Bronchial epithelial cell (primary cell): ENCODE measurements around the gene SLC4A5. TPM values are rescaled to one million over a fixed set of nuclear protein-coding genes. Genes with fewer than 3 reads are reported as not detected.

Experiments
- DNase-seq: peaks from one replicate; pipeline ENCODE4 v3.0.0-alpha.2; 2010; ENCODE audit warnings: low read depth
- FAIRE-seq: peaks from 2 replicates; lab custom pipeline; 2011; peaks lifted over from hg19 to GRCh38; lab: Jason Lieb, UNC
- H3K27me3 ChIP-seq: 2 replicates; pipeline ENCODE4 v1.5.1; 2011; ENCODE audit warnings: low read length; ENCODE audit not compliant: control insufficient read depth, insufficient read depth
- H3K36me3 ChIP-seq: 2 replicates; pipeline ENCODE4 v1.5.1; 2011; ENCODE audit warnings: low read length; ENCODE audit not compliant: control insufficient read depth, insufficient read depth
- H3K4me3 ChIP-seq: 2 replicates; pipeline ENCODE4 v1.5.1; 2011; ENCODE audit warnings: mild to moderate bottlenecking, low read depth, low read length, control low read depth
- total RNA-seq: library from RNA; depleted of rRNA; stranded (reverse); fragments of >200 nt; gene quantifications from 2 replicates; pipeline ENCODE4 v1.2.1, GENCODE V29; 2014
- TF ChIP-seq, protein P1 (sequence below): IDR thresholded peaks from 2 replicates; pipeline ENCODE4 v1.5.1; 2011; ENCODE audit warnings: mild to moderate bottlenecking, moderate library complexity, low read length, control low read depth, inconsistent platforms; ENCODE audit not compliant: insufficient read depth, severe bottlenecking

SLC4A5 gene
- total RNA-seq, 1 donor from 2014 or later: under 0.01 TPM

DNA sequence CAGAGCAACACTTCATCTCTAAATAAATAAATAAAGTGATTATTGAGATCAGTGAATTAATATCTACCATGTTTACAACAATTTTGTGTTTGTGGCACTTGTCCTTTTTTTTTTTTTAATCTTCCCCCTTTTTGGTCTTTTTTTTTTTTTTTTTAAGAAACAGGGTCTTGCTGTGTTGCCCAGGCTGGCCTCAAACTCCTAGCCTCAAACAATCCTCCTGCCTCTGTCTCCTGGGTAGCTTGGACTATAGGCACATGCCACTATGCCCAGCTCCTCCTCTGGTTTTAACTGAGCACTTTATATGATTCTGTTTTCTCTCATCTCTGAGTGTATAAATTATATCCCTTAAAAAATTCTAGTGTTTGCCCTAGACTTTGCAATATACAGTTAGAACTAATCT, 30.3 kb downstream of the SLC4A5 start:
- H3K36me3 ChIP-seq: no peaks in the 10 kb centered on the region
- H3K4me3 ChIP-seq: no peak overlapping the region
- H3K27me3 ChIP-seq: peaks cover 2% of the 10 kb centered on the region
- DNase-seq (no peak), FAIRE-seq (no peak)
- TF ChIP-seq, protein P1, sequence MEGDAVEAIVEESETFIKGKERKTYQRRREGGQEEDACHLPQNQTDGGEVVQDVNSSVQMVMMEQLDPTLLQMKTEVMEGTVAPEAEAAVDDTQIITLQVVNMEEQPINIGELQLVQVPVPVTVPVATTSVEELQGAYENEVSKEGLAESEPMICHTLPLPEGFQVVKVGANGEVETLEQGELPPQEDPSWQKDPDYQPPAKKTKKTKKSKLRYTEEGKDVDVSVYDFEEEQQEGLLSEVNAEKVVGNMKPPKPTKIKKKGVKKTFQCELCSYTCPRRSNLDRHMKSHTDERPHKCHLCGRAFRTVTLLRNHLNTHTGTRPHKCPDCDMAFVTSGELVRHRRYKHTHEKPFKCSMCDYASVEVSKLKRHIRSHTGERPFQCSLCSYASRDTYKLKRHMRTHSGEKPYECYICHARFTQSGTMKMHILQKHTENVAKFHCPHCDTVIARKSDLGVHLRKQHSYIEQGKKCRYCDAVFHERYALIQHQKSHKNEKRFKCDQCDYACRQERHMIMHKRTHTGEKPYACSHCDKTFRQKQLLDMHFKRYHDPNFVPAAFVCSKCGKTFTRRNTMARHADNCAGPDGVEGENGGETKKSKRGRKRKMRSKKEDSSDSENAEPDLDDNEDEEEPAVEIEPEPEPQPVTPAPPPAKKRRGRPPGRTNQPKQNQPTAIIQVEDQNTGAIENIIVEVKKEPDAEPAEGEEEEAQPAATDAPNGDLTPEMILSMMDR: no peak

DNA sequence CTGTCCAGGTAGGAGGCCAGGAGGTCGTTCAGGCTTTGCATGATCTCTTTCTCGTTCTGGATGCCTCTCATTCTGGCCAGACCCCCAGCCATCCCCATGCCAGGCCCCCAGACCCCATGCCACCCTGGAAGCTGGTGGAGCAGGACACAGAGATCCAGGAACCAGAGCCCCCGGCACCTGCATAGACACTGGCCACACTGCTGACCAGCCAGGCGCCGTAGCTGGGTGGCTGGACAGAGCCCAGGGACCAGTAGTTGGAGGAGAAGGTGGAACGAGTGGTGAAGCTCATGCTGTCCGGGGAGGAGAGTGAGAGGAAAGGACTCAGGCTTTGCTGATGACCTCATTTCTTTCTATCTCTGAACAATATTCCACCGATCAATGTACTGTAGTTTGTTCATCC, 35.5 kb downstream of the SLC4A5 start:
- Histone ChIP-seq H3K27me3 (no peaks in the 10 kb centered on the region), H3K36me3 (no peaks in the 10 kb centered on the region), H3K4me3 (no peak overlapping the region)
- no peak for FAIRE-seq
- TF ChIP-seq, protein P1: no peak
- no peak for DNase-seq

DNA sequence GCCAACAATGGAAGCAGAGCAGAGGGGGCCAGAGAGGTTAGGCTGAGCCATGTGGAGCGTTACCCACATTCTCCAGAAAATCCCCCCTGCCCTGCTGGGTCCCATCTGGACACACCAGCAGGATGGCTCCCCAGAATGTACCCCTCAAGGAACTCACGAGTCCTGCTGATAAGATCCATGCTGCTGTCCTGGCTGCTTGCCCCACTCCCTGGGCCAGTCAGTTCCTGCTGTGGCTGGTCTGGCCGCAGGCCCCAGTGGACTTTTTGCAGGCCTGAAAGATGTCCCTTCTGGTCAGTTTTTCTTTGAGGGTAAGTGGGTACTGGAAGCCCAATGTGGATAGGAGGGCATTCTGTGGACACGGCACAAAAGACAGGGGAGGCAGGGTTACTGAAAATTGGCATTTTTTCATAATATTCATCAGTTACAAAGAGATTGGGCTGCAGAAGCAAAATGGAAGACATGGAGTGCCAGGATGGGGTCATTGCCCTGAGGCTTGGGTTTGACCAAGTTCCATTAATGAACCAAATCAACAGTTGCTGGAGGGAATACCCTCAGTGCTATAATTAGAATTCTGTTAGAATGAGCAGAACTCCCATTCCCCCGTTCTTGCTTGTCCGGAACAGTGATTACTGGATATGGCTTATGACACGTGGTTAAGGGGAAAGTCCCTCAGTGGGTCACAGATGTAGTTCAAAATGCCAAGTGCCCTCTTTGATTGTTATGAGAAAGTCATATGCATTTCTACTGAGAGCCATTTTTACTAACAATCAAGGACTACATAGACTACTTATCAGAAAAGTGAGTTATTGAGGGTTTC, 38.7 kb downstream of the SLC4A5 start:
- FAIRE-seq: no peak
- Histone ChIP-seq H3K4me3 (no peak overlapping the region), H3K27me3 (no peaks in the 10 kb centered on the region), H3K36me3 (no peaks in the 10 kb centered on the region)
- DNase-seq: no peak
- TF ChIP-seq, protein P1: no peak

DNA sequence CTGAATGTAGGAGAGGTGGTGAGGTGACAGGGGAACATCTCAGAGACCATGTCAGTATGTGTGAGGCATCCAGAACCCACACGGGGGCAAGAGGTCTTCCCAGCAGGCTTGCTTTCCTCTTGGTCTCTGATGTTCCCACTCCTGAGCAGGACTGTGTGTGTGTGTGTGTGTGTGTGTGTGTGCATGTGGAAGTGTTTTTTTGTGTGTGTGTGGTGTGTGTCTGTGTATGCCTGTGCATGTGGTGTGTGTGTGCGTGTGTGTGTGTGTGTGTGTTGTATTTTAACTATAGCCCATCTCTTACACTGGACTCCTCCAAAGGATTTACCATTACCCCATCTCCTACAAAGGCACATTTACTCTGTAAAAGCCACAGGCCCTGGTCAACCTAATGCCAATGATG, 40.4 kb downstream of the SLC4A5 start:
- H3K4me3 ChIP-seq: no peak overlapping the region
- H3K27me3 ChIP-seq: no peaks in the 10 kb centered on the region
- H3K36me3 ChIP-seq: no peaks in the 10 kb centered on the region
- DNase-seq: no peak
- TF ChIP-seq, protein P1: no peak
- FAIRE-seq: no peak

DNA sequence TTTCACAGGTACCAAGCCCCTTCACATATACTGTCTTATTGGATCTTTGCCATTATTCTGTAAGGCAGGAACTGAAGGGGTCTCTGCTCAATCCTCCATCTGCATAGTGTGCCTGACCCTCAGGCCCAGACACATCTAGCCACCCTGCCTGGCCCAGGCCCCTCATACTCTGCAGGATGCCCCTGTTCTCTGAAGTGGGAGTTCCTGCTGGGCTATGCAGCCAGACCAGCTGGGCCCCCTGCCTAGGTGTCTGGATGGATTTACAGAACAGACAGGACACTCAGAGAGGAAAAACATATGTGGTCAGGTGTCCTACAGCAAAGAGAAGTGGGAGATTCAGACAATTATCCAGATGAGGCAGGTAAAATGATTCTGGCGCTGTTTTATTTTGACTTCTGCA, 42.0 kb downstream of the SLC4A5 start:
- Histone ChIP-seq H3K27me3 (no peaks in the 10 kb centered on the region), H3K4me3 (no peak overlapping the region), H3K36me3 (no peaks in the 10 kb centered on the region)
- TF ChIP-seq, protein P1: no peak
- FAIRE-seq (no peak), DNase-seq (no peak)
